Mammary epithelial cell (primary cell): ENCODE data around the gene TMCC2.

ENCODE experiments used
- CTCF ChIP-seq, 2 donors: IDR thresholded peaks in 1 of 2; conservative IDR thresholded peaks in 1 of 2; 2 replicates each; pipeline ENCODE4 v1.5.1; 2011 to 2012; ENCODE audit warnings: inconsistent platforms in 2 of 2, low read length in 2 of 2, mild to moderate bottlenecking in 2 of 2, control low read depth in 1 of 2, low read depth in 1 of 2; ENCODE audit not compliant: insufficient read depth in 1 of 2; ENCODE audit errors: extremely low read depth in 1 of 2
- EZH2 ChIP-seq: IDR thresholded peaks from 2 replicates; pipeline ENCODE4 v1.6.1; 2012; ENCODE audit warnings: low read length, inconsistent platforms, borderline replicate concordance

DNA sequence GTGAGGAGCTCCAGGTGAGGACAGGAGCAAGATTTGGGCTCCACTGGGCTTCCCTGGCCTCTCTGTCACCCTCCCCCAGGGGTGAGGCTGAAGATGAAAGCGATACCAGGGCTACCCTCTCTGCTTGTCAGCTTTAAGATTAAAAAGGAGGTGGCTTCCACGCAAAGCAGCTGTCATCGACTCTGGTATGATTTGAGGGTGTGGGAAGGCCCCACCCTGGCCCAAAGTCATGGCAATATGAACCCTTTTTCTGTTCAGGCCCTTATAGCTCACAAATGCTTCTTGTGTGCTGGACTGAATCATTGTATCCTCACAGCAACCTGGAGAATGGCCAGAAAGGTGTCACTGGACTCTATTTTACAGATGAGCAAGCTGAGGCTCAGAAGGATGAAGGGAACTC lies 52.2 kb downstream of the TMCC2 start:
- no peak for TF ChIP-seq CTCF (conservative IDR thresholded peaks at IDR 0.05 in 1 of 2, IDR thresholded peaks at IDR 0.05 in 1 of 2; ENCODE audit: extremely low read depth in 1 of 2, insufficient read depth in 1 of 2, low read depth in 1 of 2, low read length in 2 of 2)
- TF ChIP-seq EZH2, result no peak
